ENCODE data around the gene TAOK1.

GRCh38 chr17:29505836-29506235 lies 115.7 kb downstream of the TAOK1 start:
- TF ChIP-seq CTCF (IDR thresholded peaks at IDR 0.05), result no peak
- TF ChIP-seq POLR2A (IDR thresholded peaks at IDR 0.05), result no peak
